Measurements from ENCODE around the gene RNF112. TPM values are rescaled to one million over a fixed set of nuclear protein-coding genes. Genes with fewer than 3 reads are reported as not detected.
A peak's percentile ranks its signal among the peaks of the same experiment; 100 is the strongest.

Gene RNF112
- total RNA-seq, 1 donor from 2014 or later: 0.67 TPM

DNA sequence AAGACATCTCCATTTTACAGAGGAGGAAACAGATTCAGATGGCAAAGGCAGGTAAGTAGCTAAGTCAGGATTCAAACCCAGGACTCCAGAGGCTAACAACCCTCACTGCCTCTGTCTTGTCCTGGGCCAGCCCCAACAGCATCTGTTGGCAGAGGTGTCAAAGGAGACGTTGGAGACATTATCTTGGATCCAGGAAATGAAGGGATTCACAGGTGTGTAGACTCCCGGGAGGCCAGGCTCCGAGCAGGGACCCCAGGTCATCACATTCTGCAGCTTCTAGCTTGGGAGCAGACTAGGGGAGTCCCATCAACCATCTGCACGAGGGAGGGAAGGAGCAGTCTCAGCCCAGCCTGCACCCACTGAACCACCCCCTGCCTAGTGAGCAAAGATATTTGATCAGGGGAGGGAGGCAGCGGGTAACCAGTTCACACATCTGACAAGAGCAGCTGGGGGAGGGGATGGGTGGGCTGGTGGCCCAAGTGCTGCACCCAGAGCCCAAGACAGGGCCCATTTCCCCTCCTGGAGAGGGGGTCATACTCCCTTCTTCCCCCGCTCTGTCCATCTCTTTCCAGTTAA, 47.5 kb upstream of the RNF112 start:
- peak; percentile 33 for DNase-seq (ENCODE audit: low spot score)
- no peak overlapping the region for H3K4me3 Mint-ChIP-seq (ENCODE audit: unreplicated experiment)
- H3K36me3 Mint-ChIP-seq (ENCODE audit: low read depth): peaks cover under 1% of the 10 kb centered on the region
- peak overlapping the region; percentile 51 for H3K27ac Mint-ChIP-seq (ENCODE audit: unreplicated experiment)
- H3K9me3 Mint-ChIP-seq (ENCODE audit: low read depth): no peaks in the 10 kb centered on the region
- no peaks in the 10 kb centered on the region for H3K27me3 Mint-ChIP-seq (ENCODE audit: low read depth)
- no peak for TF ChIP-seq CTCF (IDR thresholded peaks at IDR 0.05)
- H3K4me1 Mint-ChIP-seq (ENCODE audit: low read depth): peaks cover 51% of the 10 kb centered on the region

DNA sequence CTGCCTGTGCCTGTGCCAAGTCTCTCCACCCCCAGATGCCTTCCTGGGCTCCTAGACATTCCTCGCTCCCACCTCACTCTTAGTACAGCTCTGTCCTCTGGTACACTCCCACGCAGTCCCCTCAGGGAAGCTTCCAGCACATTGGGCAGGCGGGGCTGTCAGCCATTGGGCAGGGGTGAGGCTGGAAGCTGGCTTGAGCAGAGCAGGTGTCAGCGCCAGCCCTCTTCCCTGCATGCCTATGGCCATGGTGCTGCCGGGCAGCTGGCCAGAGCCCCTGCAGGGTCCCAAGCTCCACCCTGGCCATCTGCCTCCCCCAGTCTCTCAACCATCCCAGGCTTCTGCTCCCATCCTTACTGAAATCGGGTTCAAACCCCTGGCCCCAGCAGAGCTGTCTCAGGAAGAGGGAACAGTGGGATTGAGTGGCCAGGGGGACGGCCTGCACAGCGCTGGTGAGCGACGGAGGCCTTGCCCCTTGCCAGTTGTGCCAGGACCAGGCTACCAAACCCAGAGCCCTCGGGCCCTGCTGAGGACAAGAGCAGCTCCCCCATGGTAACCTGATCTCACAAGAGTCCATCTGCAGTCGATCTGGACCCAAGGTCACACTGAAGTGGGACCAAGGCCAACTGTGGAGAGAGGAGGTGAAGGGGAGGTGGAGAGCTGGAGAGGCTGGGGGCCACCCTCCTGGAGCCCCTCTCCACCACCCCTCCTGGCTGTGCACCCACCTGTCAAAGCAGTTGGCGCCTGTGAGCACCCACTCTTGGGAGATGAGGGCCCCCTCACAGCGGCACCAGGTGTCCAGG, 46.1 kb upstream of the RNF112 start:
- H3K27ac Mint-ChIP-seq (ENCODE audit: unreplicated experiment): peak overlapping the region; percentile 36
- H3K36me3 Mint-ChIP-seq (ENCODE audit: low read depth): no peaks in the 10 kb centered on the region
- H3K4me1 Mint-ChIP-seq (ENCODE audit: low read depth): peaks cover 63% of the 10 kb centered on the region
- no peaks in the 10 kb centered on the region for H3K9me3 Mint-ChIP-seq (ENCODE audit: low read depth)
- no peak overlapping the region for H3K4me3 Mint-ChIP-seq (ENCODE audit: unreplicated experiment)
- H3K27me3 Mint-ChIP-seq (ENCODE audit: low read depth): no peaks in the 10 kb centered on the region
- TF ChIP-seq CTCF (IDR thresholded peaks at IDR 0.05): no peak
- DNase-seq (ENCODE audit: low spot score): peak; percentile 85

DNA sequence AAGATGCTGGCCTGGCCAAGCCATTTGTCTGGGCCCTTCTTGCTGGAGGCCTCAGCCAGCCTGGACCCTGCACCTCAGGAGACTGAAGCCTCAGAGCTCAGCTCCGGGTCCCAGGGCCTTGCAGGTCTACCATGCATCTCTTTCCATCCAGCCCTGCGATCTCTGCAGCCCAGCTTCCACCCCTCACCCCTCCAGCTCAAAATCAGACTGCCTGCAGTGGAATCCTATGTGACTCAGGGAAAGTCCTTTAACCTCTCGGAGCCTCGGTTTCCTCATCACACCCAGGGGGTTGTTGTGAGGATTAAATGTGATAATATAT, 45.6 kb upstream of the RNF112 start:
- Mint-ChIP-seq H3K4me1 (ENCODE audit: low read depth) (peaks cover 69% of the 10 kb centered on the region), H3K36me3 (ENCODE audit: low read depth) (no peaks in the 10 kb centered on the region), H3K27me3 (ENCODE audit: low read depth) (no peaks in the 10 kb centered on the region), H3K9me3 (ENCODE audit: low read depth) (no peaks in the 10 kb centered on the region), H3K27ac (ENCODE audit: unreplicated experiment) (no peak overlapping the region), H3K4me3 (ENCODE audit: unreplicated experiment) (no peak overlapping the region)
- no peak for DNase-seq (ENCODE audit: low spot score)
- no peak for TF ChIP-seq CTCF (IDR thresholded peaks at IDR 0.05)

DNA sequence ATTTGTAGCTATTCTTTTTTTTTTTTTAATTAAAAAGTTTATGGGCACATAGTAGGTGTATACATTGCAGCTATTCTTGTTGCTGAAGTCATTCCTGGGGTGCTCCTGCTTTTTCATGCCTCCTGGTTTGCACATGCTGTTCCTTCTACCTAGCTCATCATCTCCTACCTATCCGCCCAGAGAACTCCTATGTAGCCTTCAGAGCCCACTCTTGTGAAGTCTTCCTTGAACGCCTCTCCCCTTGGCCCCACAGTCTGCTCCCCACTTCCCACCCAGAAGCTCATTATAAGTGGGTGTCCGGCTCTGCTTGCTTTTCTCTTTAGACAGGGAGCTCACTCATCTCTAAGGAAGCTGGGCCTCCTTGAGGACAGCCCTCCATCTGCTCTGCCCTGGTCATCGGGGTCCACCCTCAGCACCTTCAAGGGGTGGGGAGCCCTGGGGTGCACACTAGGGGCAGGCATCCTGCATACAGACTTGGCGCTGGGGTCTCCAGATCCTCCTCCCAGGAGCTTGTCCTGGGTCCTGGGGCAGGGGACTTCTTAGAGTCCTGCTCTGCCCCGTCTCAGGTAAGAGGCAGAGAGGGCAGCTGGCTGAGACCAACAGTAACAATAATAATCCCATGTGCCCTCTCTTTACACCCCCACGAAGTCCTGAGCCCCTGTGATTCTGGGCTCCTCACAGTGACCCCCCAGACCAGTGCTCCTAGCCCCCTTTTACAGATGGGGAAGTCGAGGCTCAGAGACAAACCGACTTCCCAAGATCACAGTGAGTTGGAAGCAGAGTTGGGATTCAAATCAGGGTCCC, 45.0 kb upstream of the RNF112 start:
- H3K27me3 Mint-ChIP-seq (ENCODE audit: low read depth): no peaks in the 10 kb centered on the region
- TF ChIP-seq CTCF (IDR thresholded peaks at IDR 0.05): no peak
- H3K9me3 Mint-ChIP-seq (ENCODE audit: low read depth): no peaks in the 10 kb centered on the region
- H3K4me3 Mint-ChIP-seq (ENCODE audit: unreplicated experiment): no peak overlapping the region
- peak; percentile 83 for DNase-seq (ENCODE audit: low spot score)
- H3K4me1 Mint-ChIP-seq (ENCODE audit: low read depth): peaks cover 75% of the 10 kb centered on the region
- H3K36me3 Mint-ChIP-seq (ENCODE audit: low read depth): no peaks in the 10 kb centered on the region
- H3K27ac Mint-ChIP-seq (ENCODE audit: unreplicated experiment): no peak overlapping the region

DNA sequence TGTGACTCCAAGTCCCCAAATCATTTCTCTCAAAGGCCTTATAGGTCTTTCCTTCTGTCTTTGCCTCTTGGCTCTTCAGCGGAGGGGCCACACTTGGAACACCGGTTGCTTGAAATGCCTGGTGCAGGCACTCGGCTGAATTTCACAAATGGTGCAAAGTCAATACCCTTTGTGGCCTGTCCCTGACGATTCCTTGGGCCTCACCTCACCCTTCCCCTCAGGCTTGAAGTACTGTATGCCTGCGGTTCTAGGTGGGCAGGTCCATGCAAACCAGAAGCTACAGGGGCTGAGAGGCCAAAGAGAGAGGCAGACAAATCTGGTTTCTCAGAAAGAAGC, 44.4 kb upstream of the RNF112 start:
- peaks cover 73% of the 10 kb centered on the region for H3K4me1 Mint-ChIP-seq (ENCODE audit: low read depth)
- H3K4me3 Mint-ChIP-seq (ENCODE audit: unreplicated experiment): no peak overlapping the region
- TF ChIP-seq CTCF (IDR thresholded peaks at IDR 0.05): no peak
- H3K9me3 Mint-ChIP-seq (ENCODE audit: low read depth): no peaks in the 10 kb centered on the region
- H3K36me3 Mint-ChIP-seq (ENCODE audit: low read depth): no peaks in the 10 kb centered on the region
- H3K27ac Mint-ChIP-seq (ENCODE audit: unreplicated experiment): no peak overlapping the region
- peak; percentile 46 for DNase-seq (ENCODE audit: low spot score)
- no peaks in the 10 kb centered on the region for H3K27me3 Mint-ChIP-seq (ENCODE audit: low read depth)
